ENCODE data around the gene TFPI.

DNA sequence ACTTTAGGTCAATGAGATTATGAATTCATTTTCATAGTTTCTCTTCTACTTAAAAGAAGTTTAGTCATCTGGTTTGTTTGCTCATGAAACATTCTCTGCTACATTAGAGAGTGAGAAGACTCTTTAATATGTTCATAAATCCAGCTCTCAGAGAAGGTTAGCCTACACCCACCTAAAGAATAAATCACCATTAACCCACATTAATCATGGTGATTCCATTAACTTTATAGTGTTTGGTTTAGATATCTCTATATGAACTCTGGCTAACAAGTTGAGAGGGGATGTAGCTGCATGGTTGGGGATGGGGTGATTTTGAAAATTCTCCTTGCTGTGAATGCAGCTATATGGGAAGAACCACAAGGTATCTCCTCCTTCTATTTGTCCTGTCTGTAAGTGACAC lies 10.7 kb downstream of the TFPI start:
- TF ChIP-seq, protein P1, sequence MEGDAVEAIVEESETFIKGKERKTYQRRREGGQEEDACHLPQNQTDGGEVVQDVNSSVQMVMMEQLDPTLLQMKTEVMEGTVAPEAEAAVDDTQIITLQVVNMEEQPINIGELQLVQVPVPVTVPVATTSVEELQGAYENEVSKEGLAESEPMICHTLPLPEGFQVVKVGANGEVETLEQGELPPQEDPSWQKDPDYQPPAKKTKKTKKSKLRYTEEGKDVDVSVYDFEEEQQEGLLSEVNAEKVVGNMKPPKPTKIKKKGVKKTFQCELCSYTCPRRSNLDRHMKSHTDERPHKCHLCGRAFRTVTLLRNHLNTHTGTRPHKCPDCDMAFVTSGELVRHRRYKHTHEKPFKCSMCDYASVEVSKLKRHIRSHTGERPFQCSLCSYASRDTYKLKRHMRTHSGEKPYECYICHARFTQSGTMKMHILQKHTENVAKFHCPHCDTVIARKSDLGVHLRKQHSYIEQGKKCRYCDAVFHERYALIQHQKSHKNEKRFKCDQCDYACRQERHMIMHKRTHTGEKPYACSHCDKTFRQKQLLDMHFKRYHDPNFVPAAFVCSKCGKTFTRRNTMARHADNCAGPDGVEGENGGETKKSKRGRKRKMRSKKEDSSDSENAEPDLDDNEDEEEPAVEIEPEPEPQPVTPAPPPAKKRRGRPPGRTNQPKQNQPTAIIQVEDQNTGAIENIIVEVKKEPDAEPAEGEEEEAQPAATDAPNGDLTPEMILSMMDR (conservative IDR thresholded peaks at IDR 0.05; ENCODE audit: low read depth, low read length): no peak
- no peak for TF ChIP-seq EZH2 (IDR thresholded peaks at IDR 0.05; ENCODE audit: low read length, unreplicated experiment)
- no peak for TF ChIP-seq EZH2phosphoT487 (IDR thresholded peaks at IDR 0.05; ENCODE audit: borderline replicate concordance, low read length)

All from PC-3 (cell line).